Activated CD8-positive, alpha-beta memory T cell treated with anti-CD3 and anti-CD28 coated beads for 4 hours (primary cell): Measurements from ENCODE around the gene FOSL1.
"Not testable (repeated sequence)": the region's sequence is repeated elsewhere in the genome, so short reads cannot be mapped to it uniquely, and the experiment has no call there.

Experiments
- DNase-seq, 2 donors: peaks; one replicate each; pipeline ENCODE4 v3.0.0-alpha.2; 2020; ENCODE audit warnings: low read depth in 2 of 2

The FOSL1 gene

GRCh38 chr11:65852508-65853245 is 47.5 kb downstream of the FOSL1 start:
- no peak for DNase-seq

DNA sequence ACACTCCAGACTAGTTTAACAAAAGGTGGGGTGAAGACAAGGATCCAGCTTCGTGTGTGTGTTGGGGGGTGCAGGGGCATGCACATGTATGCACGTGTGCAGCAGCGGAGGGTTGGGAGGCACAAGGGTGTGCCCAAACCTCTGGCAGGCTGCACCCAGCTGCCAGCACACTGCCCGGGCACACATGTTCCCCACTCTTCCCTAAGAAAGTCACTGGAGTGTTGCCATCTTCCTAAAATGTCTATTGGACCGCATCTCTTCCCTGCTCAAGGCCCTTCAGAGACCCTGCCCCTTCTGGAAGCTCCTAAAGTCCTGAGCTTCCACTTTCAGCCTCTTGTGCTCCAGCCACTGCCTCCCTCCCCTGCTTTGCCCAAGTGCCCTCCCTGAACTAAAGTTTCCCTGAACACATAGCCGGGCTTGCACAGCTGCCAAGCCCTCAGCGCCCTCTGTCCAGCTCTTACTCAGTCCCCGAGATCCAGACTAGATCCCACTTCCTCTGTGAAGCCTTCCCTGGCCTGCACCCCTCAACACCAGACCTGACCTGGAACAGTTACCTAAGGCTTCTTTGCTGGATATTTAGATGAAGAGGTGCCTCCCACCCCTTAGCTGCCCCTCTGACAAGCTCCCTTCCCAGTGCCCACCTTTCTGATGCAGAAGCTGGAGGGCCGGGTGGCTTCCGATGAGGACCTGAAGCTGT is 48.2 kb downstream of the FOSL1 start:
- no peak for DNase-seq

GRCh38 chr11:65851083-65851579 is 49.1 kb downstream of the FOSL1 start:
- no peak for DNase-seq

DNA sequence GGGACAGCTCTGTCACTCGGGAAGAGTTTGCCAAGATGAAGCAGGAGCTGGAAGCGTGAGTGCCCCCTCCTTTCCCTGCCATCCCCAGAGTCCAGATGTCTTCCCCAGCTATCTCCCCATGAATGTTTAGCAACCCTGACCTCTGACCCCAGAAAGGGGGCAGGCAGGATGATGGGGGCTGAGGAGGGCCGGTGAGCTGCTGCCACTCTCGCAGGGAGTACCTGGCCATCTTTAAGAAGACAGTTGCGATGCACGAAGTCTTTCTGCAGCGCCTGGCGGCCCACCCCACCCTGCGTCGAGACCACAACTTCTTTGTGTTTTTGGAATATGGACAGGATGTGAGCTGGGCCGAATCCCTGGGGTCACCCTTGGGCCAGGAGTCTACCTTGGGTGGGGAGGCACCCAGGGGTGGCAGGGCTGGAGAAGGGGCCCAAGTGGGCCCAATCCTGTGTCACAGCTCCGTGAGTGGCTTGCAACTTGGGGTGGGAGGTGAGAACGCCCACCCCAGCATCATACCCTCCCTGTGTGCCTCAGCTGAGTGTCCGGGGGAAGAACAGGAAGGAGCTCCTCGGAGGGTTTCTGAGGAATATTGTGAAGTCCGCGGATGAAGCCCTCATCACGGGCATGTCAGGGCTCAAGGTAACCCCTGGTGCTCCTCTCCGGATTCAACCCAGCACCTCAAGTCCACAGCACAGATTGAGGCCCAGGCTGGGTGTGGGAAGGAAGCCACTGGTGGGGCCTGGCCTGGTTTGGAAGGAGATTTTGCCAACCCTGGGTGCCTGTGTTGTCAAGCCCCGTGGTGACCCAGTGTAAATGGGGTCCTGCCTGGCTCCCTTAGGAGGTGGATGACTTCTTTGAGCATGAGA is 49.7 kb downstream of the FOSL1 start:
- DNase-seq = no peak

- DNase-seq = no peak
Measured at GRCh38 chr11:65849771-65850216, 50.4 kb downstream of the FOSL1 start.

- DNase-seq = no peak
Measured at GRCh38 chr11:65849366-65849765, 50.8 kb downstream of the FOSL1 start.

DNA sequence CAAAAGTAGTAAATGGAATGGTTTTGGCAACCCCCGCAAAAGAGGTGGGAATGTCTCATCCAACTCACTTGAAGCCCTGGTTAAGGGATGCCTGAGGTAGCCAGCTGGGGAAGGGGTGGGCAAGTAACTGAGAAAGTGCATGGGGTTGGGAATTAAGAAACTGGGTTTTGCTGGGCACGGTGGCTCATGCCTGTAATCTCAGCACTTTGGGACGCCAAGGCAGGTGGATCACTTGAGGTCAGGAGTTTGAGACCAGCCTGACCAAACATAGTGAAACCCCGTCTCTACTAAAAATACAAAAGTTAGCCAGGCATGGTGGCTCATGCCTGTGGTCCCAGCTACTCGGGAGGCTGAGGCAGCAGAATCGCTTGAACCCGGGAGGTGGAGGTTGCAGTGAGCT is 51.5 kb downstream of the FOSL1 start:
- not testable (repeated sequence) for DNase-seq

DNA sequence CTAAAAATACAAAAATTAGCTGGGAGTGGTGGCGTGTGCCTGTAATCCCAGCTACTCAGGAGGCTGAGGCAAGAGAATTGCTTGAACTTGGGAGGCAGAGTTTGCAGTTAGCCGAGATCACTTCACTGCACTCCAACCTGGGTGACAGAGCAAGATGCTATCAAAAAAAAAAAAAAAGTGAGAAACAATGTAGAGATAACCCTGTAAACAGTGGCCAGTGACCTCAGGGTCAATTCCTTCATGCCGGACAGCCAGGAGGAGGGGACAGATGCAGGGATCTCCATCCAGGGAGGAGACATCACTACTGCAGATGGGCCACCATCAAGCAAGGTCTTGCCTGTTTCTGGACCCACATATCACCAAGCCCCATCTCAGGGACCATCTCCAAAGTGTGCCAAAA is 52.4 kb downstream of the FOSL1 start:
- DNase-seq = no peak

DNA sequence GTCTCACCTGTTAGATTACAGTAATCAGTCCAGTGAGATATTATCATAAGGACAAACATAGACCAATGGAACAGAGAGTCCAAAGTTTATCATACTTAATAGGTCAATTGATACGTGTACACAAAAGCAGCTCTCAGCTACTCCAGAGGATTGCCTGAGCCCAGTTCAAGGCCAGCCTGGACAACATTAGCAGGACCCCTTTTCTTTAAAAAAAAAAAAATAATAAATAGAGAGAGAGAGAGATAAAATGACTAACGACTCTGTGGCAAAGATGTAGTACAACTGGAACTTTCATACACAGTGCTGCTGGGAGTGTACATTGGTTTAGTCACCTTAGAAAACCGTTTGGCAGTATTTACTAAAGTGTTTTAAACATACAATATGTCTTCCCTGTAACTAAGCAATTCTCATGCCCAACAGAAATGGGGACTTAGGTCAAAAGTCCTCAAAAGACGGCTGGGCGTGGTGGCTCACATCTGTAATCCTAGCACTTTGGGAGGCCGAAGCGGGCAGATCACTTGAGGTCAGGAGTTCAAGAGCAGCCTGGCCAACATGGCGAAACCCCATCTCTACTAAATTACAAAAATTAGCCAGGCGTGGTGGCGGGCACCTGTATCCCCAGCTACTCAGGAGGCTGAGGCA is 55.8 kb downstream of the FOSL1 start:
- DNase-seq = no peak

- no peak for DNase-seq
Measured at GRCh38 chr11:65843811-65844210, 56.4 kb downstream of the FOSL1 start.

- DNase-seq = no peak
Measured at GRCh38 chr11:65842144-65842543, 58.0 kb downstream of the FOSL1 start.
